Mesenchymal stem cell (in vitro differentiated cells and primary cell): ENCODE data around the gene ZEB2.

Experiments used
- DNase-seq: peaks from one replicate; pipeline ENCODE4 v3.0.0-alpha.2; 2013
- H2AFZ ChIP-seq: one replicate; pipeline ENCODE4 v1.6.1; 2013; ENCODE audit warnings: low read depth, mild to moderate bottlenecking, control low read depth, inconsistent platforms, low read length, moderate library complexity
- H2AK5ac ChIP-seq: 2 replicates; pipeline ENCODE4 v1.6.1; 2013; ENCODE audit warnings: low read length, moderate library complexity, mild to moderate bottlenecking, inconsistent platforms; ENCODE audit not compliant: severe bottlenecking
- H2BK120ac ChIP-seq: one replicate; pipeline ENCODE4 v1.6.1; 2013; ENCODE audit warnings: low read depth, mild to moderate bottlenecking, inconsistent platforms, low read length, moderate library complexity
- H2BK12ac ChIP-seq, 2 experiments: one replicate each; pipeline ENCODE4 v1.6.1; 2013; ENCODE audit warnings: inconsistent platforms in 2 of 2, low read length in 2 of 2, mild to moderate bottlenecking in 2 of 2, moderate library complexity in 2 of 2, control low read depth in 1 of 2
- H2BK15ac ChIP-seq: one replicate; pipeline ENCODE4 v1.6.1; 2013; ENCODE audit warnings: mild to moderate bottlenecking, low read depth, inconsistent platforms; ENCODE audit not compliant: poor library complexity, severe bottlenecking
- H2BK5ac ChIP-seq: 2 replicates; pipeline ENCODE4 v1.6.1; 2013; ENCODE audit warnings: low read depth, mild to moderate bottlenecking, low read length, control low read depth, inconsistent platforms; ENCODE audit not compliant: poor library complexity, severe bottlenecking
- H3K14ac ChIP-seq, 2 experiments: one replicate each; pipeline ENCODE4 v1.6.1; 2013; ENCODE audit warnings: inconsistent platforms in 2 of 2, low read length in 2 of 2, control low read depth in 1 of 2, mild to moderate bottlenecking in 1 of 2, moderate library complexity in 1 of 2
- H3K18ac ChIP-seq, 2 experiments: one replicate each; pipeline ENCODE4 v1.6.1; 2013; ENCODE audit warnings: inconsistent platforms in 2 of 2, low read length in 2 of 2, control low read depth in 1 of 2, low read depth in 1 of 2, mild to moderate bottlenecking in 1 of 2
- H3K23ac ChIP-seq, 2 experiments: one replicate each; pipeline ENCODE4 v1.6.1; 2013; ENCODE audit warnings: inconsistent platforms in 2 of 2, low read length in 2 of 2, mild to moderate bottlenecking in 2 of 2, moderate library complexity in 2 of 2, control low read depth in 1 of 2
- H3K27ac ChIP-seq: 2 replicates; pipeline ENCODE4 v1.5.1; 2013; ENCODE audit warnings: mild to moderate bottlenecking, moderate library complexity, low read length, control low read depth, inconsistent platforms; ENCODE audit not compliant: poor library complexity, severe bottlenecking
- H3K27me3 ChIP-seq, 2 experiments: 2 replicates each; pipeline versions ENCODE4 v1.6.1 to v1.7.0; 2013; ENCODE audit warnings: low read length in 2 of 2, mild to moderate bottlenecking in 2 of 2, moderate library complexity in 2 of 2, control low read depth in 1 of 2, inconsistent platforms in 1 of 2; ENCODE audit not compliant: control insufficient read depth in 1 of 2, insufficient read depth in 1 of 2
- H3K36me3 ChIP-seq, 2 experiments: 2 replicates each; pipeline versions ENCODE4 v1.6.1 to v1.7.0; 2013; ENCODE audit warnings: low read length in 2 of 2, control low read depth in 1 of 2, inconsistent platforms in 1 of 2, low read depth in 1 of 2, mild to moderate bottlenecking in 1 of 2; ENCODE audit not compliant: insufficient read depth in 2 of 2, control insufficient read depth in 1 of 2
- H3K4ac ChIP-seq, 2 experiments: one replicate each; pipeline ENCODE4 v1.6.1; 2013; ENCODE audit warnings: inconsistent platforms in 2 of 2, low read length in 2 of 2, mild to moderate bottlenecking in 2 of 2, moderate library complexity in 2 of 2, control low read depth in 1 of 2, low read depth in 1 of 2
- H3K4me1 ChIP-seq: 2 replicates; pipeline ENCODE4 v1.6.1; 2013; ENCODE audit warnings: low read depth, low read length, control low read depth; ENCODE audit not compliant: control insufficient read depth, insufficient read depth
- H3K4me2 ChIP-seq: 2 replicates; pipeline ENCODE4 v1.6.1; 2013; ENCODE audit warnings: low read length, mild to moderate bottlenecking, inconsistent platforms; ENCODE audit not compliant: poor library complexity, severe bottlenecking
- H3K4me3 ChIP-seq, 2 experiments: 2 replicates each; pipeline versions ENCODE4 v1.5.1 to v1.7.0; 2013; ENCODE audit warnings: low read length in 2 of 2, mild to moderate bottlenecking in 2 of 2, control low read depth in 1 of 2, low read depth in 1 of 2; ENCODE audit not compliant: insufficient read depth in 1 of 2
- H3K79me1 ChIP-seq: replicated peaks from 2 replicates; pipeline ENCODE4 v1.6.1; 2013; ENCODE audit warnings: mild to moderate bottlenecking, control low read depth, low read length, inconsistent platforms; ENCODE audit not compliant: poor library complexity, severe bottlenecking
- H3K9ac ChIP-seq: 2 replicates; pipeline ENCODE4 v1.7.0; 2013; ENCODE audit warnings: mild to moderate bottlenecking, low read length, moderate library complexity
- H3K9me3 ChIP-seq: 2 replicates; pipeline ENCODE4 v1.7.0; 2013; ENCODE audit warnings: mild to moderate bottlenecking, low read length; ENCODE audit not compliant: control insufficient read depth
- H4K8ac ChIP-seq: one replicate; pipeline ENCODE4 v1.6.1; 2013; ENCODE audit warnings: inconsistent platforms, mild to moderate bottlenecking, low read length, moderate library complexity
- H4K91ac ChIP-seq: one replicate; pipeline ENCODE4 v1.6.1; 2013; ENCODE audit warnings: mild to moderate bottlenecking, low read length, inconsistent platforms
- WGBS: methylation state at CpG from one replicate; pipeline ENCODE4 v1.1.7; 2013; ENCODE audit warnings: mixed read lengths; 5-methylcytosine and 5-hydroxymethylcytosine counted together

The ZEB2 gene

DNA sequence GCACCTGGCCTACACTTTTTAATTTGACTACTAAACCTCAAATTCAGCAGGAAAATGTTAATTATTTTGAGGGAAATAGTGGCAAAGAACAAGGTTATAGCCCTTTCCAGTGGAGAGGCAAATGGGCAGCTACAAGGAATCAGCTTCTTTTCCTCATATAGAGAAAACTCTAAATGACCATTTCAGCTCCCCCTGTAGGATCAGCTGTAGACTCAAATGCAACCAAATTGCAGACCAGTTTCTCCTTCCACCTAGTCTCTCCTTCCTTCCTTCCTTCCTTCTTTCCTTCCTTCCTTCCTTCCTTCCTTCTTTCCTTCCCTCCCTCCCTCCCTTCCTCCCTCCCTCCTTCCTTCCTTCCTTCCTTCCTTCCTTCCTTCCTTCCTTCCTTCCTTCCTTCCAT is 158.2 kb downstream of the ZEB2 start:
- Histone ChIP-seq H2BK120ac (no peak overlapping the region), H2AFZ (no peak overlapping the region), H2BK12ac (peak overlapping the region in 1 of 2 experiments; percentile 63), H3K27me3 (no peaks in the 10 kb centered on the region), H3K27ac (no peak overlapping the region), H3K9me3 (no peaks in the 10 kb centered on the region), H3K18ac (no peak overlapping the region), H4K8ac (no peak overlapping the region), H3K4me3 (no peak overlapping the region), H3K36me3 (no peaks in the 10 kb centered on the region), H3K23ac (no peak overlapping the region), H2BK15ac (no peak overlapping the region), H3K14ac (no peak overlapping the region), H3K4me2 (no peak overlapping the region), H3K9ac (no peak overlapping the region), H2BK5ac (peak overlapping the region; percentile 76), H3K4ac (no peak overlapping the region), H4K91ac (no peak overlapping the region), H3K4me1 (peaks cover 9% of the 10 kb centered on the region), H2AK5ac (no peak overlapping the region), H3K79me1 (no peaks in the 10 kb centered on the region)
- no peak for DNase-seq

DNA sequence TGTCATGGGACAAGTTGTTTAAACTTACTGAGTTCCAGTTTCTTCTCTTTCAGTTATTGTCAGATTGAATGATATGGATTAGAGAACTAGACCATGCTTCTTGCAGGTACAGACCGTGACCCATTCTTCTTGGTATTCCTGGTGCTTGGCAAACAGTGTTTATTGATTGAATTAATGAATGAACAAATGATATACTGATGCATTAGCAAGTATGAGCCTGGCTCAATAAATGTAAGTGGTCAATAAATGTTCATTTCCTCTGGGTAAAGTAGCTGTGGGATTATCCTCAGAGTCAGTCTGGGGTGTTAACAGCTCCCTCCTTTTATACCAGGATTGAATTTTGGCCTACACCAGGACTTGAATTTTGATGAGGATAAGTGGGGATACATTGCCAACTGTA is 160.2 kb downstream of the ZEB2 start:
- no peaks in the 10 kb centered on the region for H3K36me3 ChIP-seq
- H3K4me3 ChIP-seq, result no peak overlapping the region
- H3K14ac ChIP-seq, result no peak overlapping the region
- no peaks in the 10 kb centered on the region for H3K79me1 ChIP-seq
- H3K27ac ChIP-seq, result peak overlapping the region; percentile 62
- no peak overlapping the region for H2BK120ac ChIP-seq
- no peak overlapping the region for H3K23ac ChIP-seq
- H2BK5ac ChIP-seq, result no peak overlapping the region
- H3K9me3 ChIP-seq, result no peaks in the 10 kb centered on the region
- DNase-seq, result no peak
- peak overlapping the region; percentile 86 for H3K9ac ChIP-seq
- H2BK12ac ChIP-seq, result no peak overlapping the region
- H4K91ac ChIP-seq, result no peak overlapping the region
- no peak overlapping the region for H3K4me2 ChIP-seq
- no peak overlapping the region for H3K18ac ChIP-seq
- H3K27me3 ChIP-seq, result no peaks in the 10 kb centered on the region
- H2BK15ac ChIP-seq, result no peak overlapping the region
- no peak overlapping the region for H2AK5ac ChIP-seq
- no peak overlapping the region for H3K4ac ChIP-seq
- no peak overlapping the region for H2AFZ ChIP-seq
- 100% methylated on average over 1 of the region's 1 CpG for WGBS
- H4K8ac ChIP-seq, result no peak overlapping the region
- peaks cover 9% of the 10 kb centered on the region for H3K4me1 ChIP-seq

DNA sequence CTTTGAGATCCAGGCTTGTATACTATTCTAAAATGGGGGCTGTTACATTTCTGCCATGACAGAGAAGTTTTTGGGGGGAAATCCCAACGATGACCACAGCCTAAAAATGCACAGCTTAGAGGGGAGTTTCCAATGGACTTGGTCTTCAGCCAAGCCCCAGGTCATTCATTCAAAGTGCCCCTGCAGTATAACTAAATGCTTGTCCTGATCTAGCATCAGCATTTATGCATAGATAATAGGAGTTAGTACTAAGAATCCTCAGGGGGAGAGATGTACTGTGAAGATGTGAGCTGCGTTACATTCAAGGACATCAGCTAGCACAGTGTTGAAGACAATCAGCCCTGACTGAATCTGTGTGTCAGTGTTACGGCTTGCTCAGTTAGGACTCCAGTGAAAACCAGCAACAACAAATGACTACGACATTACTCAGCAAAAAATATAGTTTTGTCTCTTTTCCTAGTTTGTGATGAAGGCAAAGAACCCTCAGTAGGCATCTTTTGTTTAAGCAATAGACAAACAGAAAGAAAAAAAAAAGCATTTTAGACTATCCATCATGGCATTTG is 160.9 kb downstream of the ZEB2 start:
- H3K18ac ChIP-seq, result no peak overlapping the region

DNA sequence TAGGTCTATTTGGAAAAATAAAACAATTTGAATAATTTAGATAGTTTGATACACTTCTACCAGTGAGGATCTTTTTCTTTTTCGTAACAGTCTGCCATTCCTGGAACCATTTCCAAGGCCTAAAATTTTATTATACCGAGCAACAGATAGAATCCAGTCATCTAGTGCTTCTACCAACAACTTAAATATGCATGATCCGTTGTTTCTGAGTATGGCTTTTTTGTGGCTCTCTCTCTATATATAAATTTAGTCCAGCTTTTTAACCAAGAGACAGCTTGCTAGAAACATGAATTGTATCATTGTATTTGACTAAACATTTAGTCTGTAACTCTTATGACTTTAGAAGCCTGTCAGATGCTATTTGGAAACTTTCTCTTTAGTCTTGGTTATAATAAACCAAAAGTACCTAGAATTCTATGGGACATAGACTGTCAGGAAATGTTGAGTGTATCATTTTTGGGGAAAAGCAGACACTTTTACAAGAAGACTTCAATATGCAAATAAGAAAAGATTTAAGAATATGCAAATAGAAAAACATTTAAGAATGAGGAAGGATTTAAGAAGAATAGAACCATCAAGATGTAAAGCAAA is 161.4 kb downstream of the ZEB2 start:
- no peak overlapping the region for H2BK120ac ChIP-seq
- H3K9ac ChIP-seq, result peak overlapping the region; percentile 86
- 71% methylated on average over 1 of the region's 3 CpGs for WGBS
- H3K4ac ChIP-seq, result no peak overlapping the region
- no peak overlapping the region for H2BK12ac ChIP-seq
- H3K9me3 ChIP-seq, result no peaks in the 10 kb centered on the region
- no peak overlapping the region for H3K18ac ChIP-seq
- peaks cover 6% of the 10 kb centered on the region for H3K4me1 ChIP-seq
- DNase-seq, result no peak
- no peak overlapping the region for H2AK5ac ChIP-seq
- H3K36me3 ChIP-seq, result no peaks in the 10 kb centered on the region
- H4K8ac ChIP-seq, result no peak overlapping the region
- no peaks in the 10 kb centered on the region for H3K27me3 ChIP-seq
- H3K4me3 ChIP-seq, result peak overlapping the region in 1 of 2 experiments; percentile 8
- no peaks in the 10 kb centered on the region for H3K79me1 ChIP-seq
- no peak overlapping the region for H4K91ac ChIP-seq
- H3K4me2 ChIP-seq, result no peak overlapping the region
- no peak overlapping the region for H3K23ac ChIP-seq
- no peak overlapping the region for H2BK5ac ChIP-seq
- H3K27ac ChIP-seq, result peak overlapping the region; percentile 84
- no peak overlapping the region for H3K14ac ChIP-seq
- no peak overlapping the region for H2BK15ac ChIP-seq
- no peak overlapping the region for H2AFZ ChIP-seq

More for the DNA sequence above, 160.9 kb downstream of the ZEB2 start:
- H2BK12ac ChIP-seq, result peak overlapping the region in 1 of 2 experiments; percentile 59
- H2BK15ac ChIP-seq, result no peak overlapping the region
- no peaks in the 10 kb centered on the region for H3K27me3 ChIP-seq
- H3K14ac ChIP-seq, result no peak overlapping the region
- H2BK5ac ChIP-seq, result peak overlapping the region; percentile 4
- no peak overlapping the region for H2AFZ ChIP-seq
- no peaks in the 10 kb centered on the region for H3K36me3 ChIP-seq
- H2AK5ac ChIP-seq, result no peak overlapping the region
- H3K9ac ChIP-seq, result peak overlapping the region; percentile 86
- WGBS, result 30% methylated on average over 3 of the region's 4 CpGs
- DNase-seq, result peak; percentile 87
- no peak overlapping the region for H3K4ac ChIP-seq
- no peak overlapping the region for H3K4me2 ChIP-seq
- no peak overlapping the region for H4K91ac ChIP-seq
- no peaks in the 10 kb centered on the region for H3K79me1 ChIP-seq
- H3K4me1 ChIP-seq, result peaks cover 6% of the 10 kb centered on the region
- H3K23ac ChIP-seq, result no peak overlapping the region
- H4K8ac ChIP-seq, result no peak overlapping the region
- peak overlapping the region; percentile 62 for H3K27ac ChIP-seq
- no peak overlapping the region for H3K4me3 ChIP-seq
- H3K9me3 ChIP-seq, result no peaks in the 10 kb centered on the region
- H2BK120ac ChIP-seq, result no peak overlapping the region
